ENCODE data around the gene SIAH2.

SIAH2 gene

GRCh38 chr3:150729682-150730360, 33.1 kb downstream of the SIAH2 start:
- no peak for TF ChIP-seq CTCF (IDR thresholded peaks at IDR 0.05; ENCODE audit: low read depth, low read length, missing control alignments)
- DNase-seq (ENCODE audit: low read depth): no peak
- in situ Hi-C loops (cut with HindIII; ENCODE audit: low sequenced_read_pairs): no loop called here
- H3K4me3 ChIP-seq (ENCODE audit: low read depth, low read length): no peak overlapping the region

- in situ Hi-C loops (cut with HindIII; ENCODE audit: low sequenced_read_pairs): no loop called here
- no peak for TF ChIP-seq CTCF (IDR thresholded peaks at IDR 0.05; ENCODE audit: low read depth, low read length, missing control alignments)
- DNase-seq (ENCODE audit: low read depth): no peak
- H3K4me3 ChIP-seq (ENCODE audit: low read depth, low read length): no peak overlapping the region
Observed at GRCh38 chr3:150727653-150728502, 35.1 kb downstream of the SIAH2 start.

- H3K4me3 ChIP-seq (ENCODE audit: low read depth, low read length): no peak overlapping the region
- TF ChIP-seq CTCF (IDR thresholded peaks at IDR 0.05; ENCODE audit: low read depth, low read length, missing control alignments): no peak
- no peak for DNase-seq (ENCODE audit: low read depth)
- in situ Hi-C loops (cut with HindIII; ENCODE audit: low sequenced_read_pairs): no loop called here
Observed at GRCh38 chr3:150725548-150725947, 37.4 kb downstream of the SIAH2 start.

- H3K4me3 ChIP-seq (ENCODE audit: low read depth, low read length): no peak overlapping the region
- in situ Hi-C loops (cut with HindIII; ENCODE audit: low sequenced_read_pairs): no loop called here
- no peak for DNase-seq (ENCODE audit: low read depth)
- no peak for TF ChIP-seq CTCF (IDR thresholded peaks at IDR 0.05; ENCODE audit: low read depth, low read length, missing control alignments)
Observed at GRCh38 chr3:150723946-150724345, 39.0 kb downstream of the SIAH2 start.

GRCh38 chr3:150722267-150722666, 40.7 kb downstream of the SIAH2 start:
- DNase-seq (ENCODE audit: low read depth): no peak
- TF ChIP-seq CTCF (IDR thresholded peaks at IDR 0.05; ENCODE audit: low read depth, low read length, missing control alignments): no peak
- in situ Hi-C loops (cut with HindIII; ENCODE audit: low sequenced_read_pairs): no loop called here
- H3K4me3 ChIP-seq (ENCODE audit: low read depth, low read length): no peak overlapping the region

- peak; percentile 47 for DNase-seq (ENCODE audit: low read depth)
- peak; percentile 72 for TF ChIP-seq CTCF (IDR thresholded peaks at IDR 0.05; ENCODE audit: low read depth, low read length, missing control alignments)
- in situ Hi-C loops (cut with HindIII; ENCODE audit: low sequenced_read_pairs): no loop called here
- no peak overlapping the region for H3K4me3 ChIP-seq (ENCODE audit: low read depth, low read length)
Observed at GRCh38 chr3:150721285-150722130, 41.5 kb downstream of the SIAH2 start.
